NCI-H2171 treated with DMSO at 0.1 percent for 48 hours (cell line): ENCODE results near the gene TBCC.
"Not testable (repeated sequence)": the region's sequence is repeated elsewhere in the genome, so short reads cannot be mapped to it uniquely, and the experiment has no call there.

Source experiments
- DNase-seq: peaks from one replicate; lab custom pipeline; 2025; lab: John Stamatoyannopoulos, UW

The TBCC gene

DNA sequence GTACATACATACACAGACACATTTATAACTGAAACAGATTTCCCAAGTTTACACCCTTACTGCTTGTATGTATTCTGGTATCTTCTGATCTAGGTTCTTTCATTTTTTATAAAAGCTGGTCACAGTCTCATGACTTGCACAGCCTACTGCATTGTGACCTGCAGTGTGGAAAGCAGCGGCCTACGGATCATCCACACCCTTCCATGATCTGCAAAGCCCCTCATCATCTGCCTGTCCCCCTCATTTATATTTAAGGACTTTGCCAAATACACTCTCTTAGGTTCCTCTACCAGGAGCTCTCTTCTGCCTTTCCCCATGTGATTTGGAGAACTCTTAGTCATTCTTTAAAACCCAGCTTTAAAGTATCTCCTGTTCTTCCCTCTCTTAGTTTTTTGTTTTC, 23.9 kb upstream of the TBCC start:
- no peak for DNase-seq

DNA sequence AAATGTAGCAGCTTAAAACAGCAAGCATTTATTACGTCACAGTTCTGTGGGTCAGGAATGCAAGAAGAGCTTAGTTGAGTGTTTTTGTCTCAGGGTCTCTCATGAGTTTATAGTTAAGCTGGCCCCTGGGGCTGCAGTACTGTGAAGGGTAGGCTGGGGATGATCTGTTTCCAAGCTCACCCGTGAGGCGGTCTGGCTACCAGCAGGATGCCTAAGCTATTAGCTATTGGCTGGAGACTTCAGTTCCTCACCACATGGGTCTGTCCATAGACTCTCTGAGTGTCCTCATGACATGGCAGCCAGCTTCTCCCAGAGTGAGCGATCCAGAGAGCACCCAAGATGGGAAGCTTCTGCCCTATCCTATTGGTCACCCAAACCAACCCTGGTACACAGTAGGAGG, 23.1 kb upstream of the TBCC start:
- DNase-seq: no peak

DNA sequence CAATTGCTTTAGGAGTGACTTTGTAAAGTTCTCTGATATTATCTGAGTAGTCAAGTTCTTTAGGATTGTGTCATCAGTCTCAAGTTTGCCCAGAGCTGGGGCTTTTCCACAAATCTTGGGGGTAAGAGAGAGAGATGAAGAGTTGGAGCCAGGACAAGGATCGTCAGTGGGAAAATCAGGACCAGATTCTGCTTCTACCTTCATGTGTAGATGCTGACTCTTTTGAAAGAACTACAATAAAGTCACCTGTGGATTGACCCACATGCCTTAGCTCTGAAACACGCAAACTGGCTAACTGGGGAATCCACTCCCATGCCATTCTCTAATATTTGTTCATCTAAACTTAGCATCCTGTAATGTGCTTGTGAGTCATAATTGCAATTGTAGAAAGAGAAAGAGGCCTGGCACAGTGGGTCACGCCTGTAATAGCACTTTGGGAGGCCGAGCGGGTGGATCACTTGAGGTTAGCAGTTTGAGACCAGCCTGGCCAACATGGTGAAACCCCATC, 20.3 kb upstream of the TBCC start:
- DNase-seq: no peak

DNA sequence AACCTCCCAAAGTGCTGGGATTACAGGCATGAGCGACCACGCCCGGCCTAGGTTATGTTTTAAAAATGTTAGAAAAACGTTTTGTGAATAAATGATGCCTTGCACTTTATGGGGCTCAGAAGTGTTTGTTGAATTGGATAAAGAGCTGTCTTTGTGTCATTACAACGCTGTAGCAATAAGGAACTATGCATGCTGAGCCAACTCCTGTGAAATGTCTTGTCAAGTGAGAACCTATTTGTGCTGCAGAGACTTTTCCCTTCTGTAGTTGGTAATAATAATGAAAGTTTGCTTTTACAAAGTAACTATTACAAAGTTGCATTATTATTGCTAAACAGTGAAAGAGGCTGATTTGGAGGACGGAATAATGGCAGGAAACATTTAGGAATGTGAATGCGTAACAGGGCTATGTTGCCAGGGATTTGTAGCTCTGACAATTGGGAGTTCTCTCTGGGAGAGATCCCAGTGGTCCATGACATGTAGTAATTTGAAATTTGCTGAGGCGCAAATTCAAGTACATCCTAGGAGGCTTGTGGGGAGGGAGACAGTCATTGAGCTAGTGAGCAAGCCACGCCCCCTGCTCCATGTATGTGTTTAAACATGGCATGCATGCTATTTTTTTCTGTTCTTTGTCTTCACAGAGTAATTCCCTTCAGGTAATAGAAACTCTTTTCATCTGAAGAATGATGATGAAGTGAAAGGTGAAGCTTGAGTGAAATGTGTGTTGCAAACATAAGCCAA, 19.2 kb upstream of the TBCC start:
- no peak for DNase-seq

DNA sequence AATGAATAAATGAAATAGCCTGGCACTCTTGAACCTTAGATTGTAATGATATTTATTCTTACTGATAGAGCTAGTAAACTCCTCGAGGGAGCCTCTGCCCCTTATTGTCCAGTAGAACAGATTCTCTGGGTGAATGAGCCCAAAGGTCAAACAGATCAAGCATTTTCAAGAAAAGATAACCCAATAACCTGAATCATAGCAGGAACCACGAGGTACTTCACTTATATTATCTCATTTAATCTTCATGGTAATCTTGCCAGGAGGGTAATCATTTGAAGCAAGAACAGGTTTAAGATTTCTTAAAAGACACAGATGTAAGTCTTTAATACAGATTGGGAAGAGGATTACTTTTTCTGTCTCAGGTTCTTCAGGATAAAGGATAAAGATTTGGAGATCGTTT, 17.0 kb upstream of the TBCC start:
- DNase-seq: no peak

DNA sequence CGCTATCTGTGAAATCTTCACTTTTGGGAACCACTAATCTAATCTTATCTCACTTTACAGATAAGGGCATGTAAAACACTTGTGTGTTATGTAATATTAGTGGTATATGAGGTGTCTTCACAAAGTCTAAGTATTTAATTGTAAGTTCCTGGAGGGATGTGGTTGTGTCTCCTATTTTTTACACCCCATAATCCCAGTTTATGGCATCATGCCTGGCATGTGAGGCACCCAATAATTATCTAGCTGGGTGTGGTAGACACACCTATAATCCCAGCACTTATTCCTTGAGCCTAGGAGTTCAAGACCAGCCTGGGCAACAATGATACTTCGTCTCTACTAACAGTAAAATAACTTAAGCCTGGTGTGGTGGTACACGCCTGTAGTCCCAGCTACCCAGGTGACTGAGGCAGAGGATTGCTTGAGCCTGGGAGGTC, 16.5 kb upstream of the TBCC start:
- DNase-seq: no peak

DNA sequence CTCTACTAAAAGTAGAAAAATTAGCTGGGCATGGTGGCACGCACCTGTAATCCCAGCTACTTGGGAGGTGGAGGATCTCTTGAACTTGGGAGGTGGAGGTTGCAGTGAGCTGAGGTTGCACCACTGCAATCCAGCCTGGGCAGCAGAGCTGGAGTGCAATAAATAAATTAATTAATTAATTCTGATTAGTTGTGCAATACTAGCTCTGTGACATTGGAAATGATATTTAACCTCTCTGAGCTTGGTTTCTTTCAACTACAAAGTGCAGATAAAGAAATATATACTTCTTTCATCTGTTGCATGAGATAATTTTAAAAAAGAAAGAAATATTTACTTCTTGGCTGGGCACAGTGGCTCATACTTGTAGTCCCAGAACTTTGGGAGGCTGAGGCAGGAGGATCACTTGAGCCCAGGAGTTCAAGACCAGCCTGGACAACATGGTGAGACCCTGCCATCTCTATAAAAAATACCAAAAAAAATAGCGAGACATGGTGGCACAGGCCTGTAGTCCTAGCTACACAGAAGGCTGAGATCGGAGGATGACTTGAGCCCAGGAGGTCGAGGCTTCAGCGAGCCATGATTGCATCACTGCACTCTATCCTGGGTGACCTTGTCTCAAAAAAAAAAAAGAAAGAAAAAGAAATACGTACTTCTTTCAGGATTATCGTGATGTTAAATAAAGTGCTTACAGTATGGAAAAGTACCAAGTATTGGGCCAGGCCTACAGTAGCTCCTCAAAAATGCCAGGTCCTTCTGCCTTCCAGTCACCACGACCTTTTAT, 15.6 kb upstream of the TBCC start:
- no peak for DNase-seq

DNA sequence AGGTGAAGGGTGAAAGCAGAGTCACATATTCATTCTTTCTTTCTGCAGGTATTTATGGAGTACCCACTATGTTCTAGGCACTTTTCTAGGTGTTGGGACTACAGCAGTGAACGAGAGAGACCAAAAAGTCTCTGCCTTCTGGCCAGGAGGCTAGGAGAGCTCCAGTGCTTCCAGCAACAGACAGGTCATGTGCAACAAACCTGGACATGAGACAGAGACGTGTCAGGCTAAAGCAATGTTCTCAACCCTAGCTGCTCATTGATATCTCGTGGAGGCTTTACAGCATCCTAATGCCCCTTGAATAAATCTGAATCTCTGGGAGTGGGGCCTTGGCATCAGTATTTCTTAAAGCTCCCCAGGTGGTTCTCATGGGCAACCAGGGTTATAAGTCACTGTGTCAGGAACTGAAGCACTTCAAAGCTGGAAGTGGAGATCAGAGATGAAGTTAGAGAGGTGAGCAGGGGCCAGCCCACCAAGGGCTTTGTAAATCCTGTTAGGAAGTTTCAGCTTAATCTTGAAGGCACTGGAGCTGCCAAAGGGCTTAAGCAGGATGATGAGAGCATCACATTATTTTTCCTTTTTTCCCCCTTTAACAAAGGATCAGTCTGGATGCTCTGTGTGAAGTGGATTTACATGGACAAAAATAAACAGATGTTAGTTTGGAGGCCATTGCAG, 13.0 kb upstream of the TBCC start:
- no peak for DNase-seq

DNA sequence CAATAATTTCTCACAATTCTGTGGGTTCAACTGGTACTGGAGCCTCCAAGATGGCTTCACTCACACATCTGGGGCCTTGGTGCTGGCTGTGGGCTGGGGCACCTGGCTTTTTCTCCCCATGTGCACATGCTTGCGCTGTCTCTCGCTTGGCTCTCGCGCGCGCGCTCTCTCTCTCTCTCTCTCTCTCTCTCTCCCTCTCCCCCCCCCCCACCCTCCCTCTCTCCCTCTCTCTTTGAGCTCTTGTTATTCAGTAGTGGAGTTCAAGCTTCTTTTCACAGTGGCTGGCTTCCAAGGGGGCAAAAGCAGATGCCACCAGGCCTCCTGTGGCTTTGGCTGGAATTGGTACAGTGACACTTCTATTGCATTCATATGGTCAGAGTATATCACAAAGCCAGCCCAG, 10.8 kb upstream of the TBCC start:
- DNase-seq: no peak

DNA sequence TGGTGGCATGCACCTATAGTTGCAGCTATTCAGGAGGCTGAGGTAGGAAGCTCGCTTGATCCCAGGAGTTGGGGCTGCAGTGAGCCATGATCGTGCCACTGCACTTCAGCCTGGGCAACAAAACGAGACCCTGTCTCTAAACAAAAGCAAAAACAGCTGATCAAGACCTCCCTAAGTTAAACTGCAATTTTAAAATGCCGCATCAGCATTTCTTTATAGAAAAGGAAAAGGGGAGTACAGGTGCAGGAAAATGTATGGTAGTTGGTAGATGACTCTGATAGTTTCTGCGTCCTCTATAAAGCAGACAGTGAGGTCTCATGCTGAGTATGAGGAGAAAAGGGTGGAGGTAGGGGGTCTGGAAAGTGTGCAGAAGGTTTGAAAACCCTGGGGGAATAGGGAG, 8.9 kb upstream of the TBCC start:
- DNase-seq: no peak

DNA sequence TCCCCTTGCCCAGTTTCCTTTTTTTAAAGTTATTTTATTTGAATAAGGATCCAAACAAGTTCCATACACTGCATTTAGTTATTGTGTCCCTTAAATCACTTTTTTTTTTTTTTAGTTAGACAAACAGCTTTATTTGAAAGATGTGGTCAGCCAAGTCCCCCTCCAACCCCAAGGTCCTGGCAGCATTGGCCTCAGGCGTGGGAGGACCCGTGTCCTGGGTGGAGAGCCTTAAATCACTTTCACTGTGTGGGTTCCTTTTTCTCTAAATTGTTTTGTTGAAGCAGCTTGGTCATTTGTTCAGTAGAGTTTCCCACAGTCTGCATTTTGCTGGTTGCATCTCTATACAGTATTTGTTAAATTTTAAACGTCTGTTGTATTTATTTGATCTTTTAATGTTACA, 5.2 kb upstream of the TBCC start:
- no peak for DNase-seq

DNA sequence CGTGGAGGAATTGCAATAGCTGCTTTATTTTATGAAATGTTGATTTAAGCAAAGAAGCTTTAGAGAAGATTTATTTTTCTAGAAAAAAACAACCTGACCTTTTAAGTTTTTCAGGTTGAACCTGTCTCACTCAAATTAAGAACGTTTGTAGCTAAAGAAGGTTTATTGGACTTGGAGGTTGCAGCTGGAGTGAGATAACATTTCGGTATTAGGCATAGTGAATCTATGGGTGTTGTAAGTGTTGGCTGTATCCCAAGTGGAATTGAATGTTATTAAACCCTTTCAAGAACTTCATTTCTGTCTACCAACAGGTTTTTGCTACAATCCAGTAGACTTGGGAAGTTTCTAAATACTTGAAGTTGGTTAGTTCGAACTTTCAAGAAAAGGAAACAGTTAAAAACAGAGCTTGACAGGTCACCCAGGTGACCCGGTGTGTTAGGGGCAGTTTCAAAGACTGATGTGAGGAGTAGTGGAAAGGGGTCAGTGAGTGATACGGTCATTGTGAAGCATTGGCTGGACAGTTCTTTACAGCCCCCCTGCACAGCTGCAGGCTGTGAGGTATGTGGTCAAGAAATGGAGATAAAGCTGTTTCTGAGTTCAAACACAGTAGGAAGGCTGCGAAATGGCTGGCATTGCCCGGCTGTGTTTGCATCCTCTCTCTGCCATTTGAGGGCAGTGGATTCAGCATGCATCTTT, 2.4 kb upstream of the TBCC start:
- no peak for DNase-seq

DNA sequence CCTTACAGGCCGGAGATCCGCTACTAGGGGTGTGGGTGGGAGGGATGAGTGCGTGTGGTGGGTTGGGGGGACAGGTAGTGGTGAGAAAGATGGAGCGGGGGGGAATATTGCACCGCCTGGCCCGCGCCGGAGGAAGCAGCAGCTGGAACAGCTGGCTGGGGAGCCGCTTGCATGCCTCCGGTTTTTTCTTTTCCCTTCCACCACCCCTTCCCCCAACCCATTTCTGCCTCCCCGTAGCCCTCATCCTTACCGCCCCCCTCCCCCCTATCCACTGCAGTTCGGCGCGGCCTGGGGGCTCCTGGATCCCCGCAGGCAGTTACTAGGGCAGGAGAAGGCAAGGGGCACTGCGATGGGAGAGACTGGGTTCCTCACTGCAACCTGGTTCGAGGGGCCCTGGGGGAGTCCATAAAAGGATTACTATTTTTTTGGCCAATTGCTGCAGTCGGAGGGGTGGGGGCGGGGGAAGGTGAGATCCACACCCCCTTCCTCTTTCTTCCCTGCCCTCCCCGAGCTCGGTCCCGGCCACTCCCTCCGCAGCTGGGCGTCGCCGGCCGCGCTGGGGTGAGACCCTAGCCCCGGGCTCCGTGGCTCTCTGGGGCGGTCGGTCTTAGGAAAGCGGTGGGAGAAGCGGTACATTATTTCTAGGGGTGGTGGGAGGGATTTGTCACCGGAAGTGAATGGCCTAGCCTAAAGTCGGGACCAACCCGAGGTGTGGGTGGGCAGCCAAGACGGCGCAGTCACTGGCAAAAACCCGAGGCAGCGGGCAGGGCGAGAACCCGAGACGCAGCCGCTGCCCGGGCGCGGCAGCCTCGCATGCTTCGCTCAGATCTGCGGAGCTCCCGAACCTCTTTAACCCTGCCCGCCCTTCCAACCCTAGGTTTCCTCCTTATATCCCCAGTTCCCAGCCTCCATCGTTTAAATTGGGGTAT, 824 bp upstream of the TBCC start:
- peak; percentile 89 for DNase-seq

DNA sequence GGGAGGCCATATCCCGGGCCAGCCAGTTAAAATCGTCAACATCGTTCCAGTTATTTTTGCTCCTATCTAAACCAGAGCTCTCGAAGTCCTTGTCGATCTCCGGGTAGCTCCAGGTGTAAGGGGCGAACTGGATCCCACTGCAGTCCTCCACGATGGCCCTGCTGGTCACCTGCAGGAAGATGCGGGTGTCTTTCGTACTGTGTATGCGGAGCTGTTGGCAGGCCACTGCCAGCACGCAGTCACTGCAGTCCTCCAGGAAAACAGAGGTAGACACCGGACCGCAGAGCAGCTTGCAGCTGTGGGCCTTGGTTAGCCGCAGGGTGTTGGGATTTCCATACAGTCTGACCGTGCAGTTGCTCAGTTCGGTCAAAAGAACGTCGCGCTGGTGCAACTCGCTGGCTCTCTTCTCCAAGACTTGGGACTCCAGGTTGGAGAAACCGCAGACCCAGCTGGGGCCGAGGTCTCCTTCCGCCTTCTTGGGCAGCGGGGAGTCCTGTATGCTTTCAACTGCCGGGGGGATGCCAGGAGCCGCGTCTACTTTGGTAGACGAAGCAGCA, 742 bp downstream of the TBCC start:
- peak; percentile 33 for DNase-seq

DNA sequence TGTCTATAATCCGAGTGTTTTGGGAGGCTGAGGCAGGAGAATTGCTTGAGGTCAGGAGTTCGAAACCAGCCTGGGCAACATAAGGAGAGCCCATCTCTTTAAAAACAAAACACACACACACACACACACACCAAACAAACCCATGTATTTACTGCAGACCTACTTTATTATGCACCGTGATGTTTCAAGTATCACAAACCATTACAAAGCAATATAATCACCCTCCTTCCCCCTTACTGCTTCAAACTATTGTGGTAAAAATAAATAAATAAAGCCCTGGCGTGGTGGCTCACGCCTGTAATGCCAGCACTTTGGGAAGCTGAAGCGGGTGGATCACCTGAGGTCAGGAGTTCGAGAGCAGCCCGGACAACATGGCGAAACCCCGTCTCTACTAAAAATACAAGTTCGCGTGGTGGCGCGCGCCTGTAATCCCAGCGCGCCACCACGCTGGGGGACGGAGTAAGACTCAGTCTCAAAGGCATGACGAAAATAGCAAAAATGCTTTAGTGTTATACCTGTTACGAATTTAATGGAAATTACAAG, 1.5 kb downstream of the TBCC start:
- no peak for DNase-seq

DNA sequence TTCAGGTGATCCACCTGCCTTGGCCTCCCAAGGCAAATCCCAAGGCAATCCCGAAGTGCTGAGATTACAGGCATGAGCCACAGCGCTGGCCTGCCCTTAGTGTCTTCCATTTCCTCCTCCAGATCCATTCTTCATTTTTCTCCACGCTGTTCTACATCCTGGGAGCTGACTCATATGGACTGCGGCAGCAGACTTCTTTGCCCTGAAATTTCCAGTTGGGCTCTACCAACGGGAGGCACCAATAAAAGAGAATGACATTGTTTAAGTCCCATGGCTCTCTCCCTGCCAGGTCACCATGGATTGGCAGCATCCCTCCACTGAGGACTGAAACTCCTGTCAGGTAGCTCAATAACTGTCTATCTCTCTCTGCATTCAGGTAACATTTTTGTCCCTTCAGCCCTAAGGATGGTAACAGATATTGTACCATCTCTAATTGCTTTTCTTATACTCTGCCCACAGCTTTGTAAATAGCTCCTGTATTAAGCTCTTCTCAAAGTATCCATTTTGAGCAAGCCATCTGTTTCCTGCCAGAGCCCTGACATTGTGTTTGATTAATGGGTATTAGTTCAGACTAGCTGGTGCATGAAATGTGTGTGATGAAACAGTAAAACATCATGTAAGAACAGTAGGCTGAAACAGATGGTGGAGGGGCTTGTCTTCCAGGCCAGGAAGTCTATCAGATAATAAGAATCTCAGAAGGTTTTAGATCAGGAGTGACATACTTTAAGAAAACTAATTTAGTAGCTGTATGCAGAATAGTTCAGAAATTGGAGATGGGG, 3.6 kb downstream of the TBCC start:
- peak; percentile 100 for DNase-seq

DNA sequence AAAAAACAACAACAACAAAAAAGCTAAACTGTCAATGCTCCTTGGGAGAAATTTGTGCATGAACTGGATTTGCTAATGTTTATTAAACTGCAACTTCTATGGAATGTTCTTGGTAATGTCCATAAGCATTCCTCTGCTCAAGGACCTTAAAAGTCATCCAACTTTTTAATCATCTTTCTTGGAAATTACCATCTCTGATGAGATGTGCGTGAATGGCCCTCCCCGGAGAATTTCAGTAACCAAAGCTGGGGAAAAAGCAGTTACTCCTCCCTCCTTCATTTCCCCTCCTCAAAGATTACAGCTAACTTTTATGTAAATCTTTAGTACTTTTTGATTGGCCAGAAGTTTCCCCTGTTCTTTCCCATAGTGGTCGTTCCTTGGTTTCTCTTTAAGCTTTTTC, 5.2 kb downstream of the TBCC start:
- no peak for DNase-seq

DNA sequence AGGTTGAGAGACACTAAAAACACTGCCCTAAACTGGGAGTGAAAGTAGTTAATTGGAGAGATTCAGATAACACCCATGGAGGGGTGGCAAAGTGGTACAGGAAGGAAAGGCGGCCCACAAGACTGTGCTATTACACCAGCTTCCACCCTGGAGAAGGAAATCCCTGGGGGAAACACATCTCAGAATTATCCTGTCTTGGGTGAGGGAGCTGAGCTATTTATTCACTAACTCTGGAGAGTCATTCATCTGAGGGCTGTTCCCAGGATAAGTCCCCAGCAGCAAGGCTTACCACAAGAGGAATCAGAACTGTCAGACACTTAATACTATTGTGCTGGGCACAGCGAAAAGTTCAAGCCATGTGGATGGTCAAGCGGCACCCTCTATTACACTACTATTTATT, 9.9 kb downstream of the TBCC start:
- DNase-seq: no peak

DNA sequence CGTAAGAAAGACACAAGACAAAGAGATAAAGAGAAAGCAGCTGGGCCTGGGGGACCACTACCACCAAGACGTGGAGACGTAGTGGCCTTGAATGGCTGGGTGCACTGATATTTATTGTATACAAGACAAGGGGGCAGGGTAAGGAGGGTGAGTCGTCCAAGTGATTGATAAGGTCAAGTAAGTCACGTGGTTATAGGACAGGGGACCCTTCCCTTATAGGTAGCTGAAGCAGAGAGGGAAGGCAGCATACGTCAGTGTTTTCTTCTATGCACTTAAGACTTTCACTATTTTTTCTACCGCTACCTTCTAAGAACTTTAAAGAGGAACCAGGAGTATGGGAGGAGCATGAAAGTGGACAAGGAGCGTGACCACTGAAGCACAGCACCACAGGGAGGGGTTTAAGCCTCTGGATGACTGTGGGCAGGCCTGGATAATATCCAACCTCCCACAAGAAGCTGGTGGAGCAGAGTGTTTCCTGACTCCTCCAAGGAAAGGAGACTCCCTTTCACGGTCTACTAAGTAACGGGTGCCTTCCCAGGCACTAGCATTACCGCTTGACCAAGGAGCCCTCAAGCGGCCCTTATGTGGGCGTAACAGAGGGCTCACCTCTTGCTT, 11.9 kb downstream of the TBCC start:
- DNase-seq: not testable (repeated sequence)
